Chondrocyte (in vitro differentiated cells): ENCODE data around the gene ZNF667. TPM values are rescaled to one million over a fixed set of nuclear protein-coding genes. Genes with fewer than 3 reads are reported as not detected.

Experiments
- DNase-seq: peaks from one replicate; pipeline ENCODE4 v3.0.0; 2021; ENCODE audit warnings: mixed read lengths, low spot score
- H3K27ac Mint-ChIP-seq: one replicate; pipeline ENCODE4 v1.8.0; 2021; ENCODE audit warnings: mild to moderate bottlenecking, moderate library complexity, mixed read lengths; ENCODE audit not compliant: unreplicated experiment
- H3K27me3 Mint-ChIP-seq: 2 replicates; pipeline ENCODE4 v1.8.0; 2021; ENCODE audit warnings: low read depth, mixed read lengths
- H3K36me3 Mint-ChIP-seq: 2 replicates; pipeline ENCODE4 v1.8.0; 2021; ENCODE audit warnings: low read depth, mixed read lengths
- H3K4me1 Mint-ChIP-seq: 2 replicates; pipeline ENCODE4 v1.8.0; 2021; ENCODE audit warnings: low read depth, mild to moderate bottlenecking, mixed read lengths
- H3K4me3 Mint-ChIP-seq: one replicate; pipeline ENCODE4 v1.8.0; 2021; ENCODE audit warnings: mild to moderate bottlenecking, moderate library complexity, mixed read lengths; ENCODE audit not compliant: unreplicated experiment
- H3K9me3 Mint-ChIP-seq: 2 replicates; pipeline ENCODE4 v1.8.0; 2021; ENCODE audit warnings: low read depth, mixed read lengths
- CTCF ChIP-seq: fragments of 200-600 bp; sonication (generic); IDR thresholded peaks from 2 replicates; pipeline ENCODE4 v1.5.0; 2021; ENCODE audit warnings: antibody characterized with exemption, mild to moderate bottlenecking, moderate library complexity
- total RNA-seq: library from RNA; stranded (reverse); gene quantifications from 3 replicates; pipeline ENCODE4 v1.2.1, GENCODE V29; 2021

ZNF667 gene
- total RNA-seq, 1 donor from 2014 or later = not detected

GRCh38 chr19:56491399-56491798 is 14.3 kb upstream of the ZNF667 start:
- Mint-ChIP-seq H3K27ac (no peak overlapping the region), H3K36me3 (no peaks in the 10 kb centered on the region), H3K9me3 (peaks cover 78% of the 10 kb centered on the region), H3K4me1 (no peaks in the 10 kb centered on the region), H3K27me3 (no peaks in the 10 kb centered on the region), H3K4me3 (no peak overlapping the region)
- no peak for DNase-seq
- TF ChIP-seq CTCF = no peak

GRCh38 chr19:56477429-56478338 is 539 bp upstream of the ZNF667 start:
- no peaks in the 10 kb centered on the region for H3K4me1 Mint-ChIP-seq
- peaks cover 10% of the 10 kb centered on the region for H3K36me3 Mint-ChIP-seq
- no peak for TF ChIP-seq CTCF
- H3K4me3 Mint-ChIP-seq = no peak overlapping the region
- DNase-seq = no peak
- H3K27me3 Mint-ChIP-seq = no peaks in the 10 kb centered on the region
- H3K27ac Mint-ChIP-seq = no peak overlapping the region
- peaks cover 73% of the 10 kb centered on the region for H3K9me3 Mint-ChIP-seq

DNA sequence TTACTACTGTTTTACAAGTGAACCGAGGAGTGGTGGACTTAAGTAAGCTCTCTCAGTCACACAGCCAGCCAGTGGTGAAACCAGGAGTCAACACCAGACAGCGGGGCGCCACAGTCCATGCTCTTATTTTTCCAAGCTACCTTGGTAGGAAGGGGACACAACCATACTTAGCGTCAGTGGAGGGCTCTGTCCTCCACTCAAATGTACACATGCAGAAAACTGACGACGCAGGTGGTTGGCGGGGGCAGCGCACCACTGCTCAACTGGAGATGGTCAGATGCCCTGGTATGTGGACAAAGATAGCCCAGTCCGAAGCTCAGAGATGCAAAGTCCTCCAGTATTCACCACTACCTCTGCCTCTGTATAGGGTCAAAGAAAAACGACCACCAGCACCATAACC is 1.1 kb downstream of the ZNF667 start:
- Mint-ChIP-seq H3K36me3 (peaks cover 10% of the 10 kb centered on the region), H3K27me3 (no peaks in the 10 kb centered on the region), H3K4me1 (no peaks in the 10 kb centered on the region), H3K4me3 (no peak overlapping the region), H3K9me3 (peaks cover 76% of the 10 kb centered on the region), H3K27ac (no peak overlapping the region)
- no peak for TF ChIP-seq CTCF
- DNase-seq = no peak

DNA sequence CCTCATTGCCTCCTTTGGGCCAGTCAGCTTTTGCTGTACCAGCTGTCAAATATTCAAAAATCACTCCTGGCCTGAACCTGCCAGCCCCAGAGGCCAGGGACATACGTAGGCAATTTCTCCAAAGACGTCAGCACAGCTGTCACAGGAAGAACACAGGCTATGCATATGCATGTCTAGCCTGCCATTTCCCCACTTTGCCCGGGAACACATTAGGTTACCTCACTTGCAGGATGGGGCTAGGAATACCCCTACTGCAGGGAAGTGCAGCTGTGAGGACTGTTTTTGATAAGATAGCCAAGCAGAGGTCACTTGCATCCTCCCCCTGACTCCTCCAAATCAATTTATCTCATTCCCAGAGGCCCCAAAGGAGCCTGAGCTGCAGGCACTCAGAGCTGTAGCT is 2.8 kb downstream of the ZNF667 start:
- Mint-ChIP-seq H3K4me1 (no peaks in the 10 kb centered on the region), H3K4me3 (no peak overlapping the region), H3K27me3 (no peaks in the 10 kb centered on the region), H3K27ac (no peak overlapping the region), H3K9me3 (peaks cover 77% of the 10 kb centered on the region), H3K36me3 (peaks cover 10% of the 10 kb centered on the region)
- no peak for DNase-seq
- TF ChIP-seq CTCF = no peak

- no peak for TF ChIP-seq CTCF
- no peak for DNase-seq
- peaks cover 3% of the 10 kb centered on the region for H3K36me3 Mint-ChIP-seq
- no peak overlapping the region for H3K4me3 Mint-ChIP-seq
- no peaks in the 10 kb centered on the region for H3K27me3 Mint-ChIP-seq
- peaks cover 65% of the 10 kb centered on the region for H3K9me3 Mint-ChIP-seq
- no peaks in the 10 kb centered on the region for H3K4me1 Mint-ChIP-seq
- H3K27ac Mint-ChIP-seq = no peak overlapping the region
Observed at GRCh38 chr19:56441206-56441792, 35.8 kb downstream of the ZNF667 start.
